NCI-H1048 (cell line): ENCODE results near the gene SWAP70.

Experiments used
- DNase-seq: peaks from one replicate; lab custom pipeline; 2025; lab: John Stamatoyannopoulos, UW

Gene SWAP70

DNA sequence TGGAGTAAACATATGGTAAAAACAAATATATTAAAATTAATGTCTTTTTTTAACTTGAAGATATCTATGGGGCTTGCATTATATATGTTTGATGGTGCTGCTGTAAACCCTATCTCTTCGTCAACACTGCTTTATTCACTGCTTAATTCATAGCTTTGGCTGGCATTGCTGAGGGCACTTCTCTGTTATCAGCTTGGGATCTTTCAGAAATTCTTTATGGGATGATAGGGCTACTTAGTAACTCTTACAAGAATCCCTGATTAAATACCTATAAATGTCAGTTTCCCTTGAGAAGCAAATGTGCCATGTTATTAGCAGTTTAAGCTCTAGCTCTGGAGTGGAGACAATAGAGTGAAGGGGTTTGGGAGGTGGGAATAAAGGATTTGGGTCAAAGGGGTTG lies 112.3 kb downstream of the SWAP70 start:
- DNase-seq = no peak

DNA sequence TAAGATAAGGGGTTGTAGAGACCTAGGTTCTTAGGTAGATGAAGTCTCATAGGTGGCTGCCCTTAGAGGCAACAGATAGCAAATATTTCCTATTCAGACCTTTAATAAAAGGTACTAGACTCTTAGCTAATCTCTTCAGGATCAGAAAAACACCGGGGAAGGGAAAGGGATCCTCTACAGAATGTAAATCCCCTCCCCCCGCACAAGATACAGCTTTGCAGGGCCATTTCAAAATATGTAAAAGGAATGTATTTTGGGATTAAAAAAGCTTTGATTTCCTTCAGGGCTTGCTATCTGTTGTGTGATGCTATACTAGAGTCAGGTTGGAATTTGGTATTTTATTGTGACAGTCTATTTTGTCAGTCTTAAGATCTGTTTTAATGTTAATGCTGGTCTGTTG lies 113.2 kb downstream of the SWAP70 start:
- no peak for DNase-seq

DNA sequence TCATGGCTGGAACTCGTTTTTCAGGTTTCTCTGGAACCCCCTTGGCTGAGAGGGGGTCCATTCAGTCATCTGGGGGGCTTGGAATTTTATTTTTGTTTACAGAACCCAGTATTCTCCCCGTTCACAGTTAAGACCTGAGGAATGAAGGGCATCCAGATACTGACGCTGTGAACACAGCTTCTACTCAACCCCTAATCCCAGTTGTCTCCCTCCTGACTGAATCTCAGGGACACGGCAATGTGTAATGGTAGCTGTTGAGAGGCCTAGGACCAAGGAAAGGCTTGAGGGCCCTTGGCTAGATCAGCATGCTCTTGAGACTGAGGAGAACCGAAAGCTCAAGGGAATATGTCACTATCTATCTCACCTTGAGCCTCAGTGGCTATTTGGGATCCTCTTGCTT lies 113.6 kb downstream of the SWAP70 start:
- DNase-seq = no peak

DNA sequence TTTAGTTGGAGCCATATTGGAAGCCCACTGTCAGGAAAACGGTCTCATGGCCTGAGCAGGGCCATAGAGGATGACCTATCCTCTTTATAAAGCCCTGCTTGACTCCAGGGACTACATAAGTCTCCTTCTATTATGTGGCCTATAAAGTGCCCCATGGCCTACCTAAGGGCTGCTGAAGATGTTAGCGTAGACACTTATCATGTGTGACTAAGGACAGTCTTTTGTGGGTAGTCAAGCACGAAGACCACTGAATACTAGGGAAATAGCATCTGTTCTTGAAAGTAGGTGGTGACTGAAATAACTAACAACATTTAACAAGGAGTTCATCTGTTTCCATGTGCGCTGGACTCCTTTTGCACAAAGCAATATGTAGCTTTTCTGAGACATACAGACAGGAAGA lies 117.1 kb downstream of the SWAP70 start:
- DNase-seq = no peak

DNA sequence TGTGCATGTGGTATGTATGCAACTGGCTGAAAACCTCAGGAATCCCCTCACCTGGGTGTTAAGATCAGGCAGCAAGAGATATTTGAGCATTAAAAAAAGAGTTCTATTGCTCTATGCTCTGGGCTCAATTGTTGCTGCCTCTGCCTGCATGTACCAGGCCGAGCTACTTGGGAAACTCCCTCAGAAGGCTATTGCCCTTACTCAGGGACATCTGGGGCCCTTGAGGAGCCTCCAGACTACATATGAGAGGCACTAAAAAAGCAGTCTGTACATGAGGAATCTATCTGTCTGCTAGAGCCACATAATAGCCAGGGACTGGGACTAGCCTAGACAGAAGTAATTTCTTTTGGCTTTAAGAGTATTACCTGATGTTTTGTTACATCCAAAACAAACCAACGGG lies 120.1 kb downstream of the SWAP70 start:
- DNase-seq = no peak

DNA sequence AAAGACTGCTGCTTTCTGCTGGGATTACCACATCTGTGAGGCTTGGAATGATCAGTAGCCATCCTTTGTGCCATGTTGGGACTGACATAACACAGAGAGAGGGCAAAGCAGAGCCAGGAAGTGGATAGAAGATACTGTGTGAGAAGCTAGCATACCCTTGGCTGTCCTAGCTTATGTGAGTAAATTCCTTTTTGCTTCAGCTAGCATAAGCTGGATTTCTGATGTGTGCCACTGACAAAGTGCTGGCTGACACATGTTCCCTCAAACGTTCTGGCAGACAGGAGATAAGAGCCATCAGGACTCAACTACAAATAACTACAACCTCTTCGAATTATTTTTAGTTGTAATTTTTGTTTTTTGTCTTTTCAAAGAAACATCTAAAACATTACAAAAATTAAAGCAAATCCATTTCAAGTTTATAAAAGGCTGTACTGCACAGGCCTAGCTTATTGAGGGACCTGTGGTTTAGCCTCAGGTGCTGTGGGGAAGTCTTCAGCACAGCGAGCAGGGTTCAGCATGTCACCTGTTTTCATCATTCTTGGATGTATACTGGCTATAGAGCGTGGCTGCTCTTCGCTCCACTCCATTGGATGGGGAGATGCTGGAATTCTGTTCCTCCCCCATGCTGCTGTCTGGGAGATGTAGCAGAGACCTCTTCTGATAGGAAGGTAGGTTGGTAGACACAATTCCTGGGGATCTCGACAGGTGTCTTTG lies 120.9 kb downstream of the SWAP70 start:
- no peak for DNase-seq

DNA sequence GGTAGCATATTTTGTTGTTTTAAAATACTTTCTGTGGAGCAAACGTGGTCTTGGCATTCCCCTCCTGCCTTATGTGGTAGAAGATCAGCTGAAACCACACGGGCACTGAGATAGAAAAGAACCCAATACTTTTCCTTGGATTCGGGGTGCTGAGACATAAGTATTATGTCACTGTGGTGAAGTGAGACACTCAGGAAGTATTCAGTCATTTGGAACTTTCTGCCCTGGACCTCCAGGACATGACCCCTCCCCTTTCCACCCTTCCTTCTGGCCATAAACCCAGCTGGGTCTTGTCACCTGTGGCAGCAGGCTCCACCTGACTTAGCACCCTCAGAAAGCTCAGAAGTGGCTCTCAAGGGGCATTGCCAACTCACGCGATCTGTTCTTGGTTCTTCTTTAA lies 123.4 kb downstream of the SWAP70 start:
- no peak for DNase-seq

DNA sequence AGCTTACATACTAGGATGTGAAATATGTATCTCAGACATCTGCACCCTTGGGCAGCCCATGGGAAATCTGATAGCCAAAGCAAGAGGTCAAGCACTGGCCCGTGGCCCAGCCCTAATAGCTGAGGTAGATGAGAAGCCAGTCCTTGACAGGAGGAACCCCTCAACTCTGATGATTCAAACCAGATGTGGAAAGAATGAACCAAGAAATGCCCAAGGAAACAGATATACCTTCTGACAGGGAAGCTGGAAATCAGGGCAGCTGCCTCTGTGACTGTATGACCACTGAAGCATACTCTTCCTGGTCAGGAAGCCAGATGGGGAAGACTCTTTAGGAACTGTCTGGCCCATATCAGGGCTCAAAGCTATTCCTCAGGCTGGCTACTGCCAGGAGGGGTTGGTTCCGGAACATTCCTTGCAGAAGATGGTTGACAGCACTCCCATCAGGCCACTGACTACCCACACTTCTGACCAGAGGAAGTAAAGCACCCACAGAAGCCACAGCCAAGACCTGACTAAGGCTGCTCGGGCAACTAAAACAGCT lies 124.2 kb downstream of the SWAP70 start:
- no peak for DNase-seq

DNA sequence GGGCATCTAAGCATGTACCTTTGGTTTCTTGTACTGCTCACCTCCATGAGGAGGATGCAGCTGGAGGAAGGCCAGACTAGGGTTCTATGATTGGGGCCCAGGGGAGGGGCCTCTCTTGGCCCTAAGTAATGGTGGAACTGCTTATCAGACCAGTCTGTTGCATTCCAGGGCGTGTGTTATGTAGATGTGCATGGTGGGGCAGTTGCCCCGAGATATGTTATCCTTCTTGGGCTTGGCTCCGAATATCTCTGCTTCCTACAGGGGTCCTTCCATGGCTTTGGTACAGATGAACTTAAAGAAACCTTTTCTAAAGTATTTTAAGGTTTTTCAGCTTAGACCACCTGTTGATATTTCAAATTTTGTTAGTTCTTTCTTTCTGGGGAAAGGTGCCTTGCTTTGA lies 126.0 kb downstream of the SWAP70 start:
- DNase-seq = no peak

DNA sequence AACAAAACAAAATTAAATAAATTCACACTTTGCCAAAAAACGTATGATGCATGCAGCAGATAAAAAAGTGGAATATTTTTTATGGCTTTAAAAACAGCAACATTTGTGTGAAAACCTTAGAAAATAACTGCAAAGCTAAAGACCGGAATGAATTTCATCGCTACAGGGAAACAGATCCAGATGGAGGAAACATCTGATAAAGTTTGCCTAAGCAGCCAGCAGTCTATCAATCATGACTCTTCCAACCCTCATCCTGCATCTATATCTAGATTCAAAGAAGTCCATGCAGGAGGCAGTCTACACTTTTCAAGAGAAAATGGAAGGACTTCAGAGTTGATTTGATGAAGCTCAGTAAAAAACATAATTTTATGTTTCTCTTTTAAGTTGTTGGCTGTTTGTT lies 126.8 kb downstream of the SWAP70 start:
- DNase-seq = no peak

DNA sequence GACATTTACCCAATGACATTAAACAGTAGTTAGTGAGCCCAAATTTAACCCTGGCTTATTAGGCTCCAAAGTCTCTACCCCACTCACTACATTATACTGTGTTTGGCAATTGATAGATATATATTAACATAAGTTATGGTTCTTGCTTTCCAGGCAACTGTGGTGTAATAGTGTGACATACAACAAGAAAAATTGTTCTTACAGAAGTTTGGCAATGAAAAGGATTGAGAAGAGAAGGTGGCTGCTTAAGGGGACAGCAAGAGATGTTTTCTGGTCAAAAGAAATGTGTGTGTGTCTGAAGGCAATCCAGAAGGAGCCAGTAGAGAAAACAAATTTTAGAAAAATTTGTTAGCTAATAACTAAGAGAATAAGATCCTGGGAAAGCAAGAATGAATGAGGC lies 132.4 kb downstream of the SWAP70 start:
- no peak for DNase-seq

DNA sequence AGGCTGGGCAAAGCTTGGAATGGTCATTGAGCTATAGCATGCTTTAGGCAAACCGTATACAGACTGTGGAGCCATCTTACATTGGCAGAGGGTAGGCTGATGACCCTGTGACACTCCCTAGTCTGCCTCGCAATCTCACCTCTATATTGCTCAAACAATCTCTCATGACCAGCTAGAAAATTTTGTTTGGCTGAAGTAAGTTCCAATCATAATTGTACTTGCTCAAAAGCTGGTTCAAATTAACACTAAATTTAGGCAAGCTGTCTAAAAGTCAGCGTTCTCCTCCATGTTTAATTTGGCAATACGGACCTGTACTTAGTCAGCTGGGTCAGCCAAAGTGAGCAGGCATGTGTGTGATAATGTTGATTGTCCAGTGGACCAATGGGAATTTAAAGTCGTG lies 133.0 kb downstream of the SWAP70 start:
- DNase-seq = no peak

DNA sequence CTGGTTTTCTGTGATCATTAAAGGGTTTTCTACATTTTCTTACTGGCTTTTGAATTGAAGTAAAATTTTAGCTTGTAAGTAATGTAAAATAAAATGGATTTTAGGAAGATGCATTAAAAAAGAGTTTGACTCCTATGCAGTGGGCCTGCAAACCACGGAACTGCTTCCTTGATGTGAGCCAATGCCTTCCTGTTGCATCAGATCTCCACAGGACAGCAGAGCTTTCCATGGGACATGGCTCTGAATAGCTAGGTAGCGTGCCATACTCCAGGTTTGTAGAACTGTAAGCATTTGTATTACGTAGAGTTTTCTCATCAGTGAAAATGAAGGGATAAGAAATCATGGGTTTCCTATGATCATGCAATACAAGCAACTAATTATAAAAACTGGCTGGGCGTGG lies 133.4 kb downstream of the SWAP70 start:
- no peak for DNase-seq

DNA sequence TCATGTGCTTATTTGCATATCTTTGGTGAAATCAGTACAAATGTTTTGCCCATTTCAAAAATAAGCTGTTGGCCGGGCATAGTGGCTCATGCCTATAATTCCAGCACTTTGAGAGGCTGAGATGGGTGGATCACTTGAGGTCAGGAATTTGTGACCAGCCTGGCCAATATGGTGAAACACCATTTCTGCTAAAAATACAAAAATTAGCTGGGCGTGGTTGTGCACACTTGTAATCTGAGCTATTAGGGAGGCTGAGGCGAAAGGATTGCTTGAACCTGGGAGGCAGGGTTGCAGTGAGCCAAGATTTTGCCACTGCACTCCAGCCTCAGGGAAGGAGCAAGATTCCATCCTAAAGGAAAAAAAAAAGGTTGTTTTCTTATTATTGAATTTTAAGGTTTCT lies 136.0 kb downstream of the SWAP70 start:
- no peak for DNase-seq

DNA sequence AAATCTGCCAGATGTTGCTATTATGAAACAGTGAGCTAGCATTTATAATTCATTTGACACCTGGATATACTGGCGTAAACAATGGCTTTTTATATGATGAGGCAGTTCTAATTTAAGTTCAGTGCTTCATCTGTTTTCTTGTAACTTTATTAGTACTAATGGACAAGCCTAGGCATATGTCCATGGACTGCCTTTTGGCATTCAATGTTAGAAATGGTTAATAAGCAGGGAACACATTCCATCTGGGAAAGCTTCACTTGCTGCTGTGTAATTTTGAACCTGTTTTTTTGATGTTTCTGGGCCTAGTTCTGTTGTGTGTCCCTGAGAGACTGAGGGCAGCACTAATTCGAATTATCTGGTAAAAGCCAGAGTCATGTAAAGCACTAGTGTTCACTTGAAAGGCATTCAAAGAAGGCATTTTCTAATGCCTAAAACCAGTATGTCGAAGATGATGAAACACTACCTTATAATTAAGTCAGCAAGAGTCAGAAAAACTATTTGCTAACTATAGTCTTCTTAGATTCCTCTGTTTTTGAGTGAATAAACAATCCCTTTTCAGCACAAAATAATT lies 138.5 kb downstream of the SWAP70 start:
- no peak for DNase-seq
